GM08714 (cell line): ENCODE data around the gene CRACR2B.
A peak's percentile ranks its signal among the peaks of the same experiment; 100 is the strongest.

Source experiments
- H3K4me3 ChIP-seq: fragments of 200-500 bp; sonication (Bioruptor generic); 2 replicates; pipeline ENCODE4 v1.5.1; 2014; ENCODE audit warnings: mild to moderate bottlenecking, low read length, inconsistent platforms
- ZNF274 ChIP-seq: IDR thresholded peaks from 2 replicates; pipeline ENCODE4 v1.6.1; 2012; ENCODE audit warnings: mild to moderate bottlenecking, low read depth, low read length

Gene CRACR2B

GRCh38 chr11:790721-791564 lies 36.8 kb upstream of the CRACR2B start:
- TF ChIP-seq ZNF274, result no peak
- H3K4me3 ChIP-seq, result no peak overlapping the region

GRCh38 chr11:791658-792534 lies 35.8 kb upstream of the CRACR2B start:
- TF ChIP-seq ZNF274, result no peak
- H3K4me3 ChIP-seq, result no peak overlapping the region

GRCh38 chr11:792535-792821 lies 35.2 kb upstream of the CRACR2B start:
- TF ChIP-seq ZNF274, result no peak
- no peak overlapping the region for H3K4me3 ChIP-seq

GRCh38 chr11:792873-793272 lies 34.8 kb upstream of the CRACR2B start:
- no peak overlapping the region for H3K4me3 ChIP-seq
- no peak for TF ChIP-seq ZNF274

- TF ChIP-seq ZNF274, result no peak
- H3K4me3 ChIP-seq, result no peak overlapping the region
These were observed 34.2 kb upstream of the CRACR2B start for GRCh38 chr11:793556-793955.

GRCh38 chr11:794013-794765 lies 33.5 kb upstream of the CRACR2B start:
- no peak overlapping the region for H3K4me3 ChIP-seq
- no peak for TF ChIP-seq ZNF274

- no peak for TF ChIP-seq ZNF274
- H3K4me3 ChIP-seq, result peak overlapping the region; percentile 87; the same call in 1 of the 2 replicates
These were observed 32.7 kb upstream of the CRACR2B start for GRCh38 chr11:794766-795633.

- no peak for TF ChIP-seq ZNF274
- peak overlapping the region; percentile 87 for H3K4me3 ChIP-seq
These were observed 31.8 kb upstream of the CRACR2B start for GRCh38 chr11:795634-796564.

- peak overlapping the region; percentile 67; the same call in 1 of the 2 replicates for H3K4me3 ChIP-seq
- no peak for TF ChIP-seq ZNF274
These were observed 31.0 kb upstream of the CRACR2B start for GRCh38 chr11:796565-797295.

- H3K4me3 ChIP-seq, result peak overlapping the region; percentile 67
- TF ChIP-seq ZNF274, result no peak
These were observed 30.2 kb upstream of the CRACR2B start for GRCh38 chr11:797296-798092.

- TF ChIP-seq ZNF274, result no peak
- peak within 1 kb of the TSS; percentile 67 for H3K4me3 ChIP-seq
These were observed 29.5 kb upstream of the CRACR2B start, which contains the start of gene SLC25A22 for GRCh38 chr11:798093-798713. TSS of gene SLC25A22 (minus strand) at chr11:798281. CDS start at chr11:795006, 3,275 bp downstream.
